Stimulated activated CD8-positive, alpha-beta memory T cell treated with anti-CD3 and anti-CD28 coated beads, Interleukin-7, amount 100 ng/mL, for 24 hours (primary cell): ENCODE results near the gene TFAM.
"Not testable (repeated sequence)": the region's sequence is repeated elsewhere in the genome, so short reads cannot be mapped to it uniquely, and the experiment has no call there.

Source experiments
- DNase-seq: peaks from one replicate; pipeline ENCODE4 v3.0.0-alpha.2; 2020; ENCODE audit warnings: low read depth

TFAM gene

DNA sequence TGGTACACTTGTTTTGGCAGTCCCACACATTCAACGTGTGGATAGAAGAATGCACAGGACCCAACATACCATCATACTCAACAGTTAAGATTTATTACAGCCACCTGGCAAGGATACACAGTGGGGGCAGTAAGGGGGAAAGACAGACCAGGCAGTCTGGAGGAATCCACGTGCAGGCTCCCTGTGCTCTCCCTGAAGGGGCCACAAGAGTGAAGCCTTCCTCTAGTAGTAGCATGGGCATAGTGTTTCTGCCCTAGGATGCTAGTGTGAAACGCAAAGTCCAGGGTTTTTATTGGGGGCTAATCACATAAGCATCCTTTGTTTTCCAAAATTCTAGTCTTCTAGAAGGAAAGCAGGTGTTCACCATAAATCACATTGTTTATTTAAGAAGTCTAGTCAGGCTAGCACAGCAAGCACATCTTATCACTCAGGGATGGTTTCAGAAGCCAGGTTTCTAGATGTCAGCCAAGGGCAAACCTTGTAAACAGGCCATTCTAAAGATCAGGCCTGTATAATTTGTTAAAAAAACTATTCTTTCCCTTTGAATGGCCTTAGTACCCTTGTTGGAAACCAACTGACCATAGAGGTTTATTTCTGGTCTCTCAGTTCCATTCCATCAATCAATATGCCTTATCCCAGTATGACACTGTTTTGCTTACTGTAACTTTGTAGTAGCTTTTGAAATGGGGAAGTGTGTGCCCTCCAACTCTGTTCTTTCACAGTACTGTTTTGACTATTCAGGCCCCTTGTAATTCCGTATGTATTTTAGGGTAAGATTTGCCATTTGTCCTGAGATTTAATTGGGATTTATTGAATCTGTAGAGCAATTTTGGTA is 12.4 kb upstream of the TFAM start:
- no peak for DNase-seq

DNA sequence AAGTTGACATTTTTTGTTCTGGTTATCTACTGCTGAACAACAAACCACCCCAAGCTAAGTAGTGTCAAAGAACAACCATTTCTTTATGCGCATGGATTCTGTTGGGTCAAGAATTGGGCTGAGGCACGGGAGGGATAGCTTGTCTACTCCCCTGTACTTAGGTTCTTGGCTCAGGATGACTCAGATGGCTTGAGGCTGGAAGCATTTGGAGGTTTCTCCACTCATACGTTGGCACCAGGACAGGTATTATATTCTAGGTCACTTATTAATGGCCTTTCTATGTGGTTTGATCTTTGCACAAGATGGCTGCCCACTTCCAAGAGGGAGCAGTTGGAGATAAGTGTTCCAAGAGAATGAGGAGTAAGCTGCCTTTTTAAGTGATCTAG is 11.8 kb upstream of the TFAM start:
- DNase-seq = no peak

DNA sequence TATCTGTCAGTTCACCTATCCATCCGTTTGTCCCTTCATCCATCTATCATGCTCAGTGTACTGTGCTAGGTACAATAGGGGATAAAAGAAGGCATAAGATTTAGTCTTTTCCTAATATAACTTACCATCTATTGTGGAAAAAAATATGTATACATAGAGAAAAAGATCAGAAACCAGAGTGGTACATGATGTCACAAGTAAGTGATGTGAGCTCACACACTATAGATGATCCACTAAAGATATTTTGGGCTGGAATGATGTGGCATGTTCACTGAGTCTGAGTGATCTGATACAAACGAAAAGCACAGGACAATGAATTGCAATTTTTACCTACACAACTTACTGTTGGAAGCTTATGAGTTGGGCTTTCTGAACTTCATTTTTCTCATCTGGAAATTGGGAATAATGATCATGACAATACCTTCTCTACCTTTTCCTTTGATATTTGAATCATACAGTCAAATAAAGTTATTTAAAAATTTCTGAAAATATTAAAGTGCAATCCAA is 2.7 kb upstream of the TFAM start:
- DNase-seq = no peak

GRCh38 chr10:58384095-58384494 is 1.1 kb upstream of the TFAM start:
- no peak for DNase-seq

GRCh38 chr10:58384544-58384998 is 639 bp upstream of the TFAM start:
- DNase-seq = no peak

DNA sequence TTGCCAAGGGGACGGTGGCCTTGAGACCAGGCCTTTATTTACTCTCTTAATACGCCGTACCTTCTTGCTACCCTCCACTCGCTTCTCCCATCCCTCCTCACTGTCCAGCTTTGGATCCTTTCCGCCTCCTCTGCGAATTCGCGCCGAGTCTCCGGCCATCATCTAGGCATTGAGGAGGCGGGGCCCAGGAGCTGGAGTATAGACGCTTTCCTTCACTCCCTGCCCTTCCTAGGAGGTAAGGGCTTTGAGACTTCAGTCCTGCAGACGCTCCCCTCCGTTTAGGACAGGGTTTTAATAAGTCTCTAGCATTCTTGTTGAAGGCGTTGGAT is 538 bp downstream of the TFAM start:
- DNase-seq = no peak

GRCh38 chr10:58389024-58389423 is 3.8 kb downstream of the TFAM start:
- no peak for DNase-seq

DNA sequence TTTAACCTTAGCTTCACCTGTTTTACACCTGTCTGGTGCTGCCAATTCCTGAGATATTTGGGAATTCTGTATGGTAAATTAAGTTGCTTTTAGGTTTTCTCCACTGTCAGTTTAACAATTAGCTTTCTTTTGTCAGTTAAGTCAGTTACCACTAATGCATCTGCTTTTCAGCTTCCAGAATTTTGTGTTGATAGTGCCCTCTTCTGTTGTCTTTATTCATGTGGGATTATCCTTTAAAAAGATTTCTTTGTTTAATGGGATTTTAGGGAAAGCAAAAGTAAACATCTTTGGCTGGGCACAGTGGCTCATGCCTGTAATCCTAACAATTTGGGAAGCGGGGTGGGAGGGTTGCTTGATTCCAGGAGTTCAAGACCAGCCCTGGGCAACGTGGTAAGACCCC is 8.1 kb downstream of the TFAM start:
- DNase-seq = no peak

GRCh38 chr10:58394471-58394870 is 9.3 kb downstream of the TFAM start:
- DNase-seq = no peak

DNA sequence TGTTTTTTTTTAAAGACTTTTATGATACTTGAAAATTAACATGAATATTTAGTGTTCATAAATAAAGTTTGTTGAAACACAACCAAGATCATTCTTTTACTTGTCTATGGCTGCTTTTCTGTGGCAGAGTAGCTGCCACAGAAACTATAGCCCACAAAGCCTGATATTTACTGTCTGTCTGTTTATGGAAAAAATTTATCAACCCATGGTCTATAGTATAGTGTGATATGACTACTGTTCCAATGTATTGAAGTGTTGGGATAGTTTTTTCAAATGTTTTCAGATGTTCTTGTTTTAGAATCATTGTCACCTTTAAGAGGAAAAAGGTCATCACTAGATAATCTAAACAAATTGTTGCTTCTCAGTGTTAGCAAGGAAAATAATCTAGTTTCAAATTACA is 10.8 kb downstream of the TFAM start:
- DNase-seq = no peak

GRCh38 chr10:58397830-58398229 is 12.6 kb downstream of the TFAM start:
- no peak for DNase-seq

DNA sequence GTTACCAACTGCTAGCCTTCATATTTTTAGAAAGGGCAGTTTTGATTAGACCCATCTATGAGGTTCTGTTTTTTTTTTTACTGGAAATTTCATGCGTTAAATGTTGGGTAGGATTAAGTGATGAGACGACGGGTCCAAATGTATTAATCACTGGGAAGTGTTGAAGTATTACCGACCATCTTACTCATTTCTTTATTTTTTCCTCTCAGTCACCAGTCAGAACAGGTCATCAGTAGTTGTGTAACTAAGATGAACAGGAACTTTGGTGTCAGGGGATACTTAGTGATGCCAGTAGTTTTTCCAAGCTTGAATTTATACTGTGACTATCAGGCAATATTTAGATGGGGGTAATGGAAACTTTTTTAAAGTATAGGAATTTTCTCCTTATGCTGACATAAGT is 14.2 kb downstream of the TFAM start:
- DNase-seq = no peak

DNA sequence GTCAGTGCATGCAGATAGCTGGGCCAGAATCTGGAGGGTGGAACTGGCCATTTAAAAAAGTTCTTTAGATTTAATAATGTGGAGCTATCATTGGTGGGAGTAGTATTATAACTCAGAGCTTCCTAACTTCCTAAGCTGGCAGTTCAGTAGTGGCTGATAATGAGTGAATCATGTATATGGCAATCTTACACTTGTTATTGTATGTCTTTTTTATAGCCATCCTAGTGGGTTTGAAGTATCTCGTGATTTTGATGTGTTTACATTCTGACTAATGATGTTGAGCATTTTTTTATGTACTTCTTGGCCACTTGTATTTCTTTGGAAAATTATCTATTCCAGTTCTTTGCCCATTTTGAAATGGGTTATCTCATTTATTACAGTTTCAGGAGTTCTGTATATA is 15.4 kb downstream of the TFAM start:
- no peak for DNase-seq

DNA sequence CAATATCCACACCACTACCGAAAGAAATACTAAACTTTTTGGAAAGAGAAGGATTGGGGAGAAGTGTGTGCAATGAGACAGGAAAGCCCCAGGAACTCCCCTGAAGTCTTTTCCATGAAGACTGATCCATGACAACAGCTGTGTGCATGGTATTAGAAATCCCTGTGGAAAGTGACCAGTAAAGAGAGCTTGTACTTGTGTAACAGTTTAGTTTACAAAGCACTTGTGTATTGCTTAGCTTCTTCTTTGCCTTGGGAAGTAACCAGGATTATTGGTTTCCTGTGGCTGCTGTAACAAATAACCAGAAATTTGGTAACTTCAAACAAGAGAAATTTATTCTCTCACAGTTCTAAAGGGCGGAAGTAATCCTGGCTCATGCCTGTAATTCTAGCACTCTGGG is 18.8 kb downstream of the TFAM start:
- no peak for DNase-seq

DNA sequence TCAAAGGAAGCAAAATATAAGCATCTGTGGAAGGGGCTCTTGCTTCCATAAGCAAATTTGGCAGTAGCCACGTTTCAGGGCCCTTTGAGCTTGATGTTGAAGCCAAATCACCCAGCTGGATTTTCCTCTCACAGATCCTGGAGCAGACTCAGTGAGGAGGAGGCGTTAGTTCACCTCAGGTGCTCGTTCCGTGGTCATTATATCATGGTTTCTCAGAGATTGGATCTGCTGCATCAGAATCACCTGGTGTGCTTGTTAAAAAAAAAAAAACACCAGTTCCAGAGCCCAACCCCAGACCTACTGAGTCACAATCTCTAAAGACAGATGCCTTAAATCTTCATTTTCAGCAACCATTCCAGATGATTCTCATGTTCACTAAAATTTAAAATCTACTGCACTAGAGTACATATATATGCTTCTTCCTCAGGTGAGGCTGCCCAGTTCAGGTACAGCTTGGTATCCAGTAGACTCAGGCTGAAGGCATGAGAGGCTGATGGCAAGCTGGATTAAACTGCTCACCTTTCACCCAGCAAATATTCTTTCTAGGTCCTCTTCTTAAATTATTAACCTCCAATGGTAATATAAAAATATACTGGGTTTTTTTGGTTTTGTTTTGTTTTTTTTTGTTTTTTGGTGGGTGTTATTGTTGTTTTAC is 24.9 kb downstream of the TFAM start:
- no peak for DNase-seq

GRCh38 chr10:58412502-58412961 is 27.3 kb downstream of the TFAM start:
- no peak for DNase-seq

GRCh38 chr10:58414270-58415041 is 29.2 kb downstream of the TFAM start:
- no peak for DNase-seq

DNA sequence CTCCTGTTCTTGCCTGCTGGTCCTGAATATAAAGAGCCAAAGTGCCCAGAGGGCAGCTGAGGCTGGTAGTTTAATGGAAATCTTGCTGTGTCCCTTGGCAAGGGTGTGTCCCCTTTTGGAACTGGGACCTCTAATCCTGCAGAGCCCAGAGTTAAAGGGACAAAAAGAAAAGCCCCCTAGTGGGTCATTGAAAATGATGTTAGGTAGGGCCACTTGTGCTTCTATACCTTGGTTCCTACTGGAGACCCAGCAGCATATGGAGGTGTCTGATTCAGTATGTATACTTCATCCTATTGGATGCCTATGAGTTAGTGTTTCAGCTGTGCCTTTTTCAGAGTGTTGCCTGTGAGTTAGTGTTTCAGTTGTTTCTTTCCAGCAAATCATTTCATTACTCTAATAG is 30.5 kb downstream of the TFAM start:
- no peak for DNase-seq

DNA sequence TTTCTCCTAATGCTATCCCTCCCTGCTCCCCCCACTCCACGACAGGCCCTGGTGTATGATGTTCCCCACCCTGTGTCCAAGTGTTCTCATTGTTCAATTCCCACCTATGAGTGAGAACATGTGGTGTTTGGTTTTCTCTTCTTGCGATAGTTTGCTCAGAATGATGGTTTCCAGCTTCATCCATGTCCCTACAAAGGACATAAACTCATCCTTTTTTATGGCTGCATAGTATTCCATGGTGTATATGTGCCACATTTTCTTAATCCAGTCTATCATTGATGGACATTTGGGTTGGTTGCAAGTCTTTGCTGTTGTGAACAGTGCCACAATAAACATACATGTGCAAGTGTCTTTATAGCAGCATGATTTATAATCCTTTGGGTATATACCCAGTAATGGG is 32.7 kb downstream of the TFAM start:
- DNase-seq = not testable (repeated sequence)

GRCh38 chr10:58424176-58424575 is 39.0 kb downstream of the TFAM start:
- DNase-seq = no peak

DNA sequence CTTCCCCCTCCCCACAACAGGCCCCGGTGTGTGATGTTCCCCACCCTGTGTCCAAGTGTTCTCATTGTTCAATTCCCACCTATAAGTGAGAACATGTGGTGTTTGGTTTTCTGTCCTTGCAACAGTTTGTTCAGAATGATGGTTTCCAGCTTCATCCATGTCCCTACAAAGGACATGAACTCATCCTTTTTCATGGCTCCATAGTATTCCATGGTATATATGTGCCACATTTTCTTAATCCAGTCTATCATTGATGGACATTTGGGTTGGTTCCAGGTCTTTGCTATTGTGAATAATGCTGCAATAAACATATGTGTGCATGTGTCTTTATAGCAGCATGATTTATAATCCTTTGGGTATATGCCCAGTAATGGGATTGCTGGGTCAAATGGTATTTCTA is 43.2 kb downstream of the TFAM start:
- not testable (repeated sequence) for DNase-seq

GRCh38 chr10:58431903-58432302 is 46.7 kb downstream of the TFAM start:
- DNase-seq = no peak

DNA sequence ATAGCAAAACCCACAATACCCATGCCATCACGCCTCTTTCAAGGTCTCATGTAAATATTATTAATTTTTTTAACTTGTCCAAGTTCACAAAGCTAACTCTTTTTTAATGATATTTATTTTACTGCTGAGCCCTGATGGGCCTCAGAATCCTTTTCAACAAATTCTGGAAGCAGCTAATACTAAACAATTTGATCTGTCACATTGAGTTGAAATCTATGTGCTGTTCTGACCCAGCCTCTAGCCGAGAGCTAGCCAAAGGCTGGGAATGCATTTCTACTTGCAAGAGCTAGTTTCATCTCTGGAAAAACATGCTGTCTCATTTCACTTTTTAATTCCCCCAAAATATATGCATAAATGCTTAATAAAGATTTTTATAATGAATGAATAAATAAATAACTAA is 47.9 kb downstream of the TFAM start:
- DNase-seq = no peak
